MM.1S (cell line): ENCODE measurements around the gene KRR1.

Experiments used
- DNase-seq: peaks from one replicate; pipeline ENCODE4 v3.0.0-alpha.2; 2015
- H2AFZ ChIP-seq: fragments of 300-600 bp; sonication (generic); 2 replicates; pipeline ENCODE4 v1.6.0; 2016; ENCODE audit warnings: antibody characterized with exemption, low read length
- H3F3A ChIP-seq: fragments of 300-600 bp; sonication (generic); 2 replicates; pipeline ENCODE4 v1.6.1; 2016; ENCODE audit warnings: mild to moderate bottlenecking, antibody characterized with exemption, low read length, moderate library complexity, mixed read lengths; ENCODE audit not compliant: insufficient read depth
- H3K27ac ChIP-seq: fragments of 300-600 bp; sonication (generic); 2 replicates; pipeline ENCODE4 v1.5.1; 2016; ENCODE audit warnings: mild to moderate bottlenecking, low read length
- H3K27me3 ChIP-seq: fragments of 300-600 bp; sonication (generic); replicated peaks from 2 replicates; pipeline ENCODE4 v1.6.0; 2016; ENCODE audit warnings: low read length; ENCODE audit not compliant: insufficient read depth
- H3K36me3 ChIP-seq: fragments of 300-600 bp; sonication (generic); replicated peaks from 2 replicates; pipeline ENCODE4 v1.6.1; 2016; ENCODE audit warnings: mild to moderate bottlenecking, low read length, mixed read lengths; ENCODE audit not compliant: insufficient read depth
- H3K4me1 ChIP-seq: fragments of 300-600 bp; sonication (generic); 2 replicates; pipeline ENCODE4 v1.6.1; 2016; ENCODE audit warnings: low read length, mixed read lengths
- H3K4me2 ChIP-seq: fragments of 300-600 bp; sonication (generic); 2 replicates; pipeline ENCODE4 v1.6.0; 2016; ENCODE audit warnings: low read depth, low read length
- H3K4me3 ChIP-seq: fragments of 300-600 bp; sonication (generic); 2 replicates; pipeline ENCODE4 v1.5.1; 2016; ENCODE audit warnings: low read length, mixed read lengths
- H3K79me2 ChIP-seq: fragments of 300-600 bp; sonication (generic); 2 replicates; pipeline ENCODE4 v1.6.1; 2016; ENCODE audit warnings: mixed run types, low read length, mixed read lengths
- H3K9ac ChIP-seq: fragments of 300-600 bp; sonication (generic); 2 replicates; pipeline ENCODE4 v1.6.1; 2016; ENCODE audit warnings: low read length, mixed read lengths
- H3K9me2 ChIP-seq: fragments of 300-600 bp; sonication (generic); replicated peaks from 2 replicates; pipeline ENCODE4 v1.6.1; 2016; ENCODE audit warnings: mild to moderate bottlenecking, low read length, mixed read lengths; ENCODE audit not compliant: insufficient read depth
- H3K9me3 ChIP-seq: fragments of 300-600 bp; sonication (generic); replicated peaks from 2 replicates; pipeline ENCODE4 v1.6.1; 2016; ENCODE audit warnings: mild to moderate bottlenecking, low read length, mixed read lengths; ENCODE audit not compliant: insufficient read depth
- H4K20me1 ChIP-seq: fragments of 300-600 bp; sonication (generic); 2 replicates; pipeline ENCODE4 v1.6.1; 2016; ENCODE audit warnings: mild to moderate bottlenecking, low read length, moderate library complexity, mixed read lengths; ENCODE audit not compliant: insufficient read depth
- EZH2 ChIP-seq: fragments of 300-600 bp; sonication (generic); optimal IDR thresholded peaks from 2 replicates; pipeline ENCODE3; 2017; ENCODE audit warnings: low read depth, mild to moderate bottlenecking, antibody characterized with exemption, low read length, mixed read lengths
- EZH2phosphoT487 ChIP-seq: fragments of 300-600 bp; sonication (generic); IDR thresholded peaks from 2 replicates; pipeline ENCODE4 v1.6.1; 2018; ENCODE audit warnings: antibody characterized with exemption, low read length
- TF ChIP-seq, protein P1 (sequence below): fragments of 300-600 bp; sonication (generic); IDR thresholded peaks from 2 replicates; pipeline ENCODE4 v1.5.1; 2016; ENCODE audit warnings: antibody characterized with exemption, low read length, mixed read lengths

Gene KRR1

DNA sequence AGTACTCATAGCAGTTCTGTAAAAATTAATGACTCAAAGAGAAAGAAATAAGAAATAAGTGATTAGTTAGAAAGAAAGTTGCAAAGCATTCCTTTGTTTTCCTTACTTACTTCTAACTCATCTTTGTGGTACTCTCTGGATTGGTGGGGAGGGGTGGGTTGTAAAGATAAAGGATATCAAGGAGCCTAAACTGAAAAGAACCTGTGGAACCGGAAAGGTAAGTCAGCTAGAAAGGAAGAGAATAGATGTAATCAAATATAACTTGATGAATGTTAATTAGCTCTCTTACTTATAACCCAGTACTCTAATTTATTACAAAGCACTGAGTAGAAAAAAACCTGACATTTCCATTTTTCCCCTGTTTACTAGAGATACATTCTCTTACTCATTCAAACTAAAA is 37.5 kb upstream of the KRR1 start:
- H3K4me1 ChIP-seq = no peaks in the 10 kb centered on the region
- DNase-seq = no peak

DNA sequence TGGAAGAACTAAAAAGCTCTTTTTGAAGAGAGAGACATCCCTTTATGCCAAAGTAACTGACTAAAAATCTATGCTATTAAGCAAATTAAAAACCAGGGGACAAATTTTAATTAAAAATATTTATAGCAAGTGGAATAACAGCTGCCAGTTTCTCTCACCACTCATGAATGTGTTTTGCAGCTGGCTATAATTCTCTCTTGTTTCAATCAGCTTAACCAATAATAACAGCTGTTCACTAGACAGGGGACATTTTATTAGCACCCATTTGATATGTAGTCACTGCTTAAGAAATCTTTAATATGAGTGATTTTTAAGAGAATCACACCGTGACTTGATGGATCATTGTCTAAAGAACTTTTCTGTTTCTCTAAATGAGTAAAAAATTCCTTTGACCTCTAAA is 34.2 kb upstream of the KRR1 start:
- no peak overlapping the region for H3K9ac ChIP-seq
- no peaks in the 10 kb centered on the region for H3K9me3 ChIP-seq
- H3K4me1 ChIP-seq = no peaks in the 10 kb centered on the region
- TF ChIP-seq EZH2phosphoT487 (no peak), EZH2 (no peak)
- TF ChIP-seq, protein P1, sequence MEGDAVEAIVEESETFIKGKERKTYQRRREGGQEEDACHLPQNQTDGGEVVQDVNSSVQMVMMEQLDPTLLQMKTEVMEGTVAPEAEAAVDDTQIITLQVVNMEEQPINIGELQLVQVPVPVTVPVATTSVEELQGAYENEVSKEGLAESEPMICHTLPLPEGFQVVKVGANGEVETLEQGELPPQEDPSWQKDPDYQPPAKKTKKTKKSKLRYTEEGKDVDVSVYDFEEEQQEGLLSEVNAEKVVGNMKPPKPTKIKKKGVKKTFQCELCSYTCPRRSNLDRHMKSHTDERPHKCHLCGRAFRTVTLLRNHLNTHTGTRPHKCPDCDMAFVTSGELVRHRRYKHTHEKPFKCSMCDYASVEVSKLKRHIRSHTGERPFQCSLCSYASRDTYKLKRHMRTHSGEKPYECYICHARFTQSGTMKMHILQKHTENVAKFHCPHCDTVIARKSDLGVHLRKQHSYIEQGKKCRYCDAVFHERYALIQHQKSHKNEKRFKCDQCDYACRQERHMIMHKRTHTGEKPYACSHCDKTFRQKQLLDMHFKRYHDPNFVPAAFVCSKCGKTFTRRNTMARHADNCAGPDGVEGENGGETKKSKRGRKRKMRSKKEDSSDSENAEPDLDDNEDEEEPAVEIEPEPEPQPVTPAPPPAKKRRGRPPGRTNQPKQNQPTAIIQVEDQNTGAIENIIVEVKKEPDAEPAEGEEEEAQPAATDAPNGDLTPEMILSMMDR = no peak
- no peaks in the 10 kb centered on the region for H3K36me3 ChIP-seq
- no peaks in the 10 kb centered on the region for H4K20me1 ChIP-seq
- no peaks in the 10 kb centered on the region for H3K79me2 ChIP-seq
- H3K4me3 ChIP-seq = no peak overlapping the region
- no peak overlapping the region for H3K27ac ChIP-seq
- no peaks in the 10 kb centered on the region for H3K9me2 ChIP-seq
- H2AFZ ChIP-seq = no peak overlapping the region
- DNase-seq = no peak
- no peaks in the 10 kb centered on the region for H3F3A ChIP-seq
- H3K27me3 ChIP-seq = no peaks in the 10 kb centered on the region
- H3K4me2 ChIP-seq = no peak overlapping the region

More for the DNA sequence above, 37.5 kb upstream of the KRR1 start:
- H2AFZ ChIP-seq = no peak overlapping the region
- TF ChIP-seq EZH2 (no peak), EZH2phosphoT487 (no peak)
- TF ChIP-seq, protein P1 = no peak
- H3K27ac ChIP-seq = no peak overlapping the region
- H3K9me3 ChIP-seq = no peaks in the 10 kb centered on the region
- H3K4me2 ChIP-seq = no peak overlapping the region
- H3K36me3 ChIP-seq = no peaks in the 10 kb centered on the region
- no peaks in the 10 kb centered on the region for H3K9me2 ChIP-seq
- no peaks in the 10 kb centered on the region for H3K27me3 ChIP-seq
- no peaks in the 10 kb centered on the region for H3K79me2 ChIP-seq
- H3F3A ChIP-seq = no peaks in the 10 kb centered on the region
- H3K9ac ChIP-seq = no peak overlapping the region
- no peaks in the 10 kb centered on the region for H4K20me1 ChIP-seq
- no peak overlapping the region for H3K4me3 ChIP-seq

DNA sequence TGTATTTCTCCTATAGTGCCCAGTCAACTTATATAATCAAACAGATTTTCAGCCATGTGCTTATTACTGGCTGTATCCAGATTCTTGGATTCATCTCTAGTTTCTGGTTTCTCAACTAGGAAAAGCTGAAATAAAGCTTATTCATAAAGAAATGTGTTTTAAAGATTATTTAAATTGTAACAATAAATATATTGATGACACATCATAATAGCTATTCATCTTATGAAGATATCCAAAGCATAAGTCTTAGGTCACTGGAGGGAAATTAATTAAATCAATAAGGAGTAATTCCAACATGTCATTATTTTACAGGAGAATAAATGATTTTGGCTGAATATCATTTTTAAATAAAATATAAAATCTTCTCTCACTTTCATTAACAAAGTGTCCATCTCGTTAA is 32.1 kb upstream of the KRR1 start:
- H3K9me3 ChIP-seq = no peaks in the 10 kb centered on the region
- DNase-seq = no peak
- H3F3A ChIP-seq = no peaks in the 10 kb centered on the region
- H3K4me2 ChIP-seq = no peak overlapping the region
- H3K27me3 ChIP-seq = no peaks in the 10 kb centered on the region
- no peaks in the 10 kb centered on the region for H4K20me1 ChIP-seq
- TF ChIP-seq, protein P1 = no peak
- no peak for TF ChIP-seq EZH2phosphoT487
- no peak for TF ChIP-seq EZH2
- no peak overlapping the region for H3K4me3 ChIP-seq
- no peak overlapping the region for H3K27ac ChIP-seq
- no peaks in the 10 kb centered on the region for H3K36me3 ChIP-seq
- no peaks in the 10 kb centered on the region for H3K9me2 ChIP-seq
- H3K79me2 ChIP-seq = no peaks in the 10 kb centered on the region
- H3K9ac ChIP-seq = no peak overlapping the region
- H3K4me1 ChIP-seq = no peaks in the 10 kb centered on the region
- no peak overlapping the region for H2AFZ ChIP-seq

DNA sequence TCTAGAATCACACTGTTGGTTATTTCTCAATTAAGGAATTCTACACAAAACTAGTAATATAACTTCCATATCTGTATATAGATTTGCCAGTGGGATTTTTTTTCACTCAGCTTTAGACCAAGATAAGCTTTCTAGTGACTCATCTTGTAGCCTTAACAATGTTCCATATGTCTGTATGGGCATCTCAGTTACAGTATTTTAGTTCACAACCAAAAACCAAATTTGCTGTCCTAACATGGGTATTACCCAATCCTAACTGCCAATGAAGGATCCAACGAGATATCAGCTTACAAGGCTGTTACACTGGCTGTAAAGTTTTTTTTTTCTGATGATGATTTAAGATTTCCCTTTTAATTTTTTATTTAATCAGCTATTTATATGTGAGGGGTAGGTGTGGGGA is 31.5 kb upstream of the KRR1 start:
- no peak overlapping the region for H2AFZ ChIP-seq
- no peak overlapping the region for H3K4me2 ChIP-seq
- DNase-seq = no peak
- no peaks in the 10 kb centered on the region for H3K9me3 ChIP-seq
- TF ChIP-seq EZH2phosphoT487 = no peak
- TF ChIP-seq, protein P1 = no peak
- no peak for TF ChIP-seq EZH2
- H3K27ac ChIP-seq = no peak overlapping the region
- no peak overlapping the region for H3K4me3 ChIP-seq
- H3K9ac ChIP-seq = no peak overlapping the region
- H3F3A ChIP-seq = no peaks in the 10 kb centered on the region
- H3K9me2 ChIP-seq = no peaks in the 10 kb centered on the region
- no peaks in the 10 kb centered on the region for H3K36me3 ChIP-seq
- H4K20me1 ChIP-seq = no peaks in the 10 kb centered on the region
- no peaks in the 10 kb centered on the region for H3K27me3 ChIP-seq
- H3K79me2 ChIP-seq = no peaks in the 10 kb centered on the region
- no peaks in the 10 kb centered on the region for H3K4me1 ChIP-seq
